HCT116 (cell line): ENCODE data around the gene SPINK2.

Experiments
- CTCF ChIP-seq, 3 experiments: fragments of 200-600 bp in 1 of 3; sonication (generic) in 1 of 3; IDR thresholded peaks in 2 of 3; conservative IDR thresholded peaks in 1 of 3; 2 replicates each; pipeline ENCODE4 v1.5.1; 2012 to 2017; ENCODE audit warnings: low read depth in 2 of 3, low read length in 2 of 3, antibody characterized with exemption in 1 of 3, borderline replicate concordance in 1 of 3, control low read depth in 1 of 3, mild to moderate bottlenecking in 1 of 3, mixed read lengths in 1 of 3, mixed run types in 1 of 3, moderate library complexity in 1 of 3; ENCODE audit not compliant: insufficient read depth in 1 of 3
- EGR1 ChIP-seq: IDR thresholded peaks from 2 replicates; pipeline ENCODE4 v1.6.1; 2012; ENCODE audit warnings: low read depth
- EZH2 ChIP-seq: fragments of 200-600 bp; sonication (generic); IDR thresholded peaks from 2 replicates; pipeline ENCODE4 v1.6.1; 2017; ENCODE audit warnings: antibody characterized with exemption, mixed run types
- JUND ChIP-seq: IDR thresholded peaks from 2 replicates; pipeline ENCODE4 v1.6.1; 2012
- MAX ChIP-seq: IDR thresholded peaks from 2 replicates; pipeline ENCODE4 v1.6.1; 2012
- POLR2A ChIP-seq: IDR thresholded peaks from 2 replicates; pipeline ENCODE4 v1.7.0; 2011; ENCODE audit warnings: borderline replicate concordance; ENCODE audit not compliant: insufficient read depth, insufficient read length; ENCODE audit errors: extremely low read depth
- POLR2AphosphoS5 ChIP-seq: IDR thresholded peaks from 2 replicates; pipeline ENCODE4 v1.6.1; 2011; ENCODE audit warnings: mild to moderate bottlenecking, low read depth, low read length, moderate library complexity
- RAD21 ChIP-seq: IDR thresholded peaks from 2 replicates; pipeline ENCODE4 v1.6.1; 2012; ENCODE audit warnings: low read depth, mild to moderate bottlenecking
- SP1 ChIP-seq: IDR thresholded peaks from 2 replicates; pipeline ENCODE4 v1.6.1; 2012; ENCODE audit warnings: low read depth
- TCF7L2 ChIP-seq: IDR thresholded peaks from 2 replicates; pipeline ENCODE4 v1.7.0; 2011; ENCODE audit warnings: borderline replicate concordance, inconsistent platforms; ENCODE audit not compliant: insufficient read depth, insufficient read length; ENCODE audit errors: extremely low read depth
- YY1 ChIP-seq: IDR thresholded peaks from 2 replicates; pipeline ENCODE4 v1.6.1; 2011; ENCODE audit warnings: low read length, low read depth, moderate library complexity, mild to moderate bottlenecking; ENCODE audit not compliant: insufficient replicate concordance; ENCODE audit errors: extremely low read depth
- ZNF274 ChIP-seq: fragments of 200-500 bp; sonication (Bioruptor generic); IDR thresholded peaks from 2 replicates; pipeline ENCODE4 v1.6.1; 2014; ENCODE audit warnings: mild to moderate bottlenecking, low read depth, low read length, inconsistent platforms
- TF ChIP-seq, protein P1 (sequence below): IDR thresholded peaks from 2 replicates; pipeline ENCODE4 v1.6.1; 2012; ENCODE audit warnings: low read depth

DNA sequence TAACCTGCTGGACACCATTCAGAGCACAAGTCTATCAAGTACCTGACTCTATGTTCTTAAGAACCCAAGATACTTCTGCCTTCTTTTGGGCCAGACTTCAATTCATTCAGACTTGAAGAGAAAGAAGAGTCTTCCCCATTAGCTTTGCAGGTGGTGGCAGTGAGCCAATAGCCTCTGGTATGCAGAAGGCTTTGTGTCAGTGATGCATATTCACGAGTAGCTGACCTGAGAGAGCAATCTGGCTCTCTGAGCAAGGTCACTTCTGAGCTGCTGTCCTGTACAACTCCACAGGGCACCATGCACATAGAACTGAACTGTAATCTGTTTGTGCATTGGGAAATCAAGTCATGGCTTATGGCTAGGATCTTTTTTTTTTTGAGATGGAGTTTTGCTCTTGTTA lies 39.9 kb upstream of the SPINK2 start:
- TF ChIP-seq SP1: no peak
- no peak for TF ChIP-seq CTCF (IDR thresholded peaks at IDR 0.05 in 2 of 3, conservative IDR thresholded peaks at IDR 0.05 in 1 of 3; ENCODE audit: borderline replicate concordance in 1 of 3, insufficient read depth in 1 of 3, low read depth in 2 of 3, low read length in 2 of 3)
- TF ChIP-seq, protein P1, sequence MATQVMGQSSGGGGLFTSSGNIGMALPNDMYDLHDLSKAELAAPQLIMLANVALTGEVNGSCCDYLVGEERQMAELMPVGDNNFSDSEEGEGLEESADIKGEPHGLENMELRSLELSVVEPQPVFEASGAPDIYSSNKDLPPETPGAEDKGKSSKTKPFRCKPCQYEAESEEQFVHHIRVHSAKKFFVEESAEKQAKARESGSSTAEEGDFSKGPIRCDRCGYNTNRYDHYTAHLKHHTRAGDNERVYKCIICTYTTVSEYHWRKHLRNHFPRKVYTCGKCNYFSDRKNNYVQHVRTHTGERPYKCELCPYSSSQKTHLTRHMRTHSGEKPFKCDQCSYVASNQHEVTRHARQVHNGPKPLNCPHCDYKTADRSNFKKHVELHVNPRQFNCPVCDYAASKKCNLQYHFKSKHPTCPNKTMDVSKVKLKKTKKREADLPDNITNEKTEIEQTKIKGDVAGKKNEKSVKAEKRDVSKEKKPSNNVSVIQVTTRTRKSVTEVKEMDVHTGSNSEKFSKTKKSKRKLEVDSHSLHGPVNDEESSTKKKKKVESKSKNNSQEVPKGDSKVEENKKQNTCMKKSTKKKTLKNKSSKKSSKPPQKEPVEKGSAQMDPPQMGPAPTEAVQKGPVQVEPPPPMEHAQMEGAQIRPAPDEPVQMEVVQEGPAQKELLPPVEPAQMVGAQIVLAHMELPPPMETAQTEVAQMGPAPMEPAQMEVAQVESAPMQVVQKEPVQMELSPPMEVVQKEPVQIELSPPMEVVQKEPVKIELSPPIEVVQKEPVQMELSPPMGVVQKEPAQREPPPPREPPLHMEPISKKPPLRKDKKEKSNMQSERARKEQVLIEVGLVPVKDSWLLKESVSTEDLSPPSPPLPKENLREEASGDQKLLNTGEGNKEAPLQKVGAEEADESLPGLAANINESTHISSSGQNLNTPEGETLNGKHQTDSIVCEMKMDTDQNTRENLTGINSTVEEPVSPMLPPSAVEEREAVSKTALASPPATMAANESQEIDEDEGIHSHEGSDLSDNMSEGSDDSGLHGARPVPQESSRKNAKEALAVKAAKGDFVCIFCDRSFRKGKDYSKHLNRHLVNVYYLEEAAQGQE: no peak
- no peak for TF ChIP-seq JUND
- TF ChIP-seq POLR2AphosphoS5: no peak
- no peak for TF ChIP-seq YY1
- no peak for TF ChIP-seq EZH2
- TF ChIP-seq POLR2A: no peak
- TF ChIP-seq RAD21: no peak
- TF ChIP-seq ZNF274: no peak
- TF ChIP-seq TCF7L2: no peak
- TF ChIP-seq EGR1: no peak
- TF ChIP-seq MAX: no peak
